Measurements from ENCODE around the gene HES5. TPM values are rescaled to one million over a fixed set of nuclear protein-coding genes. Genes with fewer than 3 reads are reported as not detected.

Gene HES5
- total RNA-seq, 1 experiment from 2014 or later: not detected

GRCh38 chr1:2495546-2495945 is 34.5 kb downstream of the HES5 start:
- Histone ChIP-seq H3K27ac (no peak overlapping the region), H3K27me3 (replicated peaks) (no peaks in the 10 kb centered on the region)

GRCh38 chr1:2495026-2495425 is 35.0 kb downstream of the HES5 start:
- H3K9me3 ChIP-seq (replicated peaks): no peaks in the 10 kb centered on the region
- peaks cover 35% of the 10 kb centered on the region for H3K4me1 ChIP-seq (replicated peaks)
- DNase-seq (ENCODE audit: low read depth in 1 of 2, low spot score in 2 of 2): no peak
- H3K27me3 ChIP-seq (replicated peaks): no peaks in the 10 kb centered on the region
- H3K27ac ChIP-seq: no peak overlapping the region
- H3K36me3 ChIP-seq: no peaks in the 10 kb centered on the region
- no peak overlapping the region for H3K4me3 ChIP-seq

More at GRCh38 chr1:2495546-2495945, 34.5 kb downstream of the HES5 start:
- H3K36me3 ChIP-seq: no peaks in the 10 kb centered on the region
- H3K4me3 ChIP-seq: no peak overlapping the region
- H3K9me3 ChIP-seq (replicated peaks): no peaks in the 10 kb centered on the region
- DNase-seq (ENCODE audit: low read depth in 1 of 2, low spot score in 2 of 2): no peak
- peaks cover 35% of the 10 kb centered on the region for H3K4me1 ChIP-seq (replicated peaks)

- H3K4me3 ChIP-seq: no peak overlapping the region
- DNase-seq (ENCODE audit: low read depth in 1 of 2, low spot score in 2 of 2): no peak
Measured at GRCh38 chr1:2494323-2494693, 35.8 kb downstream of the HES5 start.

GRCh38 chr1:2493691-2494322 is 36.3 kb downstream of the HES5 start:
- DNase-seq (ENCODE audit: low read depth in 1 of 2, low spot score in 2 of 2): no peak
- no peaks in the 10 kb centered on the region for H3K36me3 ChIP-seq
- peaks cover 6% of the 10 kb centered on the region; the same call in 1 of the 2 replicates for H3K9me3 ChIP-seq (replicated peaks)
- peaks cover 35% of the 10 kb centered on the region for H3K4me1 ChIP-seq (replicated peaks)
- no peak overlapping the region for H3K4me3 ChIP-seq
- no peak overlapping the region for H3K27ac ChIP-seq
- no peaks in the 10 kb centered on the region for H3K27me3 ChIP-seq (replicated peaks)

More at GRCh38 chr1:2494323-2494693, 35.8 kb downstream of the HES5 start:
- Histone ChIP-seq H3K27me3 (replicated peaks) (no peaks in the 10 kb centered on the region), H3K36me3 (no peaks in the 10 kb centered on the region), H3K4me1 (replicated peaks) (peaks cover 35% of the 10 kb centered on the region), H3K27ac (no peak overlapping the region), H3K9me3 (replicated peaks) (peaks cover 1% of the 10 kb centered on the region; the same call in 1 of the 2 replicates)

GRCh38 chr1:2493218-2493617 is 36.8 kb downstream of the HES5 start:
- no peak for DNase-seq (ENCODE audit: low read depth in 1 of 2, low spot score in 2 of 2)
- no peak overlapping the region for H3K4me3 ChIP-seq
- H3K9me3 ChIP-seq (replicated peaks): peaks cover 9% of the 10 kb centered on the region
- H3K27me3 ChIP-seq (replicated peaks): no peaks in the 10 kb centered on the region
- peaks cover 35% of the 10 kb centered on the region for H3K4me1 ChIP-seq (replicated peaks)
- H3K36me3 ChIP-seq: no peaks in the 10 kb centered on the region
- no peak overlapping the region for H3K27ac ChIP-seq

GRCh38 chr1:2492091-2492490 is 38.0 kb downstream of the HES5 start:
- H3K9me3 ChIP-seq (replicated peaks): peaks cover 13% of the 10 kb centered on the region
- H3K27ac ChIP-seq: no peak overlapping the region
- DNase-seq (ENCODE audit: low read depth in 1 of 2, low spot score in 2 of 2): no peak
- H3K36me3 ChIP-seq: no peaks in the 10 kb centered on the region
- H3K27me3 ChIP-seq (replicated peaks): no peaks in the 10 kb centered on the region
- no peak overlapping the region for H3K4me3 ChIP-seq
- H3K4me1 ChIP-seq (replicated peaks): peaks cover 35% of the 10 kb centered on the region

GRCh38 chr1:2489615-2490014 is 40.4 kb downstream of the HES5 start:
- Histone ChIP-seq H3K36me3 (no peaks in the 10 kb centered on the region), H3K9me3 (replicated peaks) (peaks cover 15% of the 10 kb centered on the region), H3K4me3 (no peak overlapping the region), H3K27ac (no peak overlapping the region), H3K27me3 (replicated peaks) (no peaks in the 10 kb centered on the region), H3K4me1 (replicated peaks) (peaks cover 35% of the 10 kb centered on the region)
- no peak for DNase-seq (ENCODE audit: low read depth in 1 of 2, low spot score in 2 of 2)

- no peak overlapping the region for H3K4me3 ChIP-seq
- H3K27ac ChIP-seq: no peak overlapping the region
- DNase-seq (ENCODE audit: low read depth in 1 of 2, low spot score in 2 of 2): no peak
- H3K36me3 ChIP-seq: no peaks in the 10 kb centered on the region
- no peaks in the 10 kb centered on the region for H3K27me3 ChIP-seq (replicated peaks)
- H3K4me1 ChIP-seq (replicated peaks): peaks cover 31% of the 10 kb centered on the region
- H3K9me3 ChIP-seq (replicated peaks): peaks cover 15% of the 10 kb centered on the region
Measured at GRCh38 chr1:2488688-2489087, 41.4 kb downstream of the HES5 start.

- H3K4me3 ChIP-seq: no peak overlapping the region
- H3K36me3 ChIP-seq: no peaks in the 10 kb centered on the region
- no peaks in the 10 kb centered on the region for H3K27me3 ChIP-seq (replicated peaks)
- H3K9me3 ChIP-seq (replicated peaks): peaks cover 15% of the 10 kb centered on the region
- no peak overlapping the region for H3K27ac ChIP-seq
- DNase-seq (ENCODE audit: low read depth in 1 of 2, low spot score in 2 of 2): no peak
- H3K4me1 ChIP-seq (replicated peaks): peaks cover 10% of the 10 kb centered on the region
Measured at GRCh38 chr1:2486558-2486957, 43.5 kb downstream of the HES5 start.

- H3K9me3 ChIP-seq (replicated peaks): peaks cover 15% of the 10 kb centered on the region
- H3K36me3 ChIP-seq: no peaks in the 10 kb centered on the region
- no peak for DNase-seq (ENCODE audit: low read depth in 1 of 2, low spot score in 2 of 2)
- H3K27me3 ChIP-seq (replicated peaks): no peaks in the 10 kb centered on the region
- H3K27ac ChIP-seq: no peak overlapping the region
- no peak overlapping the region for H3K4me3 ChIP-seq
- peaks cover 5% of the 10 kb centered on the region for H3K4me1 ChIP-seq (replicated peaks)
Measured at GRCh38 chr1:2486041-2486440, 44.0 kb downstream of the HES5 start.

GRCh38 chr1:2483970-2484369 is 46.1 kb downstream of the HES5 start:
- Histone ChIP-seq H3K4me3 (no peak overlapping the region), H3K36me3 (no peaks in the 10 kb centered on the region), H3K27me3 (replicated peaks) (no peaks in the 10 kb centered on the region), H3K4me1 (replicated peaks) (no peaks in the 10 kb centered on the region), H3K27ac (no peak overlapping the region), H3K9me3 (replicated peaks) (peaks cover 11% of the 10 kb centered on the region)
- no peak for DNase-seq (ENCODE audit: low read depth in 1 of 2, low spot score in 2 of 2)

GRCh38 chr1:2483026-2483425 is 47.0 kb downstream of the HES5 start:
- H3K27ac ChIP-seq: no peak overlapping the region
- no peaks in the 10 kb centered on the region for H3K27me3 ChIP-seq (replicated peaks)
- no peak overlapping the region for H3K4me3 ChIP-seq
- DNase-seq (ENCODE audit: low read depth in 1 of 2, low spot score in 2 of 2): no peak
- H3K4me1 ChIP-seq (replicated peaks): no peaks in the 10 kb centered on the region
- H3K36me3 ChIP-seq: no peaks in the 10 kb centered on the region
- H3K9me3 ChIP-seq (replicated peaks): peaks cover 4% of the 10 kb centered on the region; the same call in 1 of the 2 replicates

GRCh38 chr1:2482588-2482987 is 47.5 kb downstream of the HES5 start:
- 0 out of 2 replicates have a peak, but pooled peaks cover 2% of the 10 kb centered on the region for H3K9me3 ChIP-seq (replicated peaks)
- H3K27me3 ChIP-seq (replicated peaks): no peaks in the 10 kb centered on the region
- H3K4me1 ChIP-seq (replicated peaks): no peaks in the 10 kb centered on the region
- no peaks in the 10 kb centered on the region for H3K36me3 ChIP-seq
- no peak overlapping the region for H3K4me3 ChIP-seq
- no peak overlapping the region for H3K27ac ChIP-seq
- DNase-seq (ENCODE audit: low read depth in 1 of 2, low spot score in 2 of 2): no peak

- no peak for DNase-seq (ENCODE audit: low read depth in 1 of 2, low spot score in 2 of 2)
- H3K9me3 ChIP-seq (replicated peaks): no peaks in the 10 kb centered on the region
- H3K27me3 ChIP-seq (replicated peaks): no peaks in the 10 kb centered on the region
- H3K27ac ChIP-seq: no peak overlapping the region
- H3K36me3 ChIP-seq: no peaks in the 10 kb centered on the region
- H3K4me1 ChIP-seq (replicated peaks): no peaks in the 10 kb centered on the region
- no peak overlapping the region for H3K4me3 ChIP-seq
Measured at GRCh38 chr1:2481885-2482284, 48.2 kb downstream of the HES5 start.

GRCh38 chr1:2480986-2481364 is 49.1 kb downstream of the HES5 start:
- Histone ChIP-seq H3K4me3 (no peak overlapping the region), H3K27me3 (replicated peaks) (no peaks in the 10 kb centered on the region), H3K9me3 (replicated peaks) (no peaks in the 10 kb centered on the region), H3K4me1 (replicated peaks) (no peaks in the 10 kb centered on the region), H3K27ac (no peak overlapping the region), H3K36me3 (no peaks in the 10 kb centered on the region)
- DNase-seq (ENCODE audit: low read depth in 1 of 2, low spot score in 2 of 2): no peak
